ENCODE measurements around the gene TTC34. TPM values are rescaled to one million over a fixed set of nuclear protein-coding genes. Genes with fewer than 3 reads are reported as not detected.

The TTC34 gene
- total and polyA plus RNA-seq, 4 donors = 0.55 to 1.3 (median 0.95) TPM; not detected in 1

DNA sequence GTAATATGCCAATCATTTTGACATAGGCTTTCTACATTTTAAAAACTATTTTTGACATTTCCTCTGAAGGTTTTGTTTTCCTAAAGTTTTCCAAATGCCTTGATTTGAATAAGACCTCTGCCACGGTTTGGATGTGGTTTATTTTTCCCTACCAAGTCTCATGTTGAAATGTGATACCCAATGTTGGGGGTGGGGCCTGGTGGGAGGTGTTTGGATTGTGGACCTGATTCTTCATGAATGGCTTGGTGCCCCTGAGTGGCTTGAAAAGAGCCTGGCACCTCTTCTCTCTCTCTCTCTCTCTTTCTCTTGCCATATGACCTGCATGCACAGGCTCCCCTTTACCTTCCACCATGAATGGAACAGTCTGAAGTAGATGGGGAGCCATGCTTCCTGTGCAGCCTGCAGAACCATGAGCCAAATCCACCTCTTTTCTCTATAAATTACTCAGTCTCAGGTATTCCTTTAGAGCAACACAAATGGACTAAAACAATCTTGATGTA lies 183.5 kb downstream of the TTC34 start:
- intact Hi-C loops (cut with DNase I) = no loop called here
- Histone ChIP-seq H3K27ac (ENCODE audit: low read depth in 1 of 2, low read length in 2 of 2) (no peak overlapping the region), H3K36me3 (ENCODE audit: control insufficient read depth in 1 of 2, insufficient read depth in 2 of 2, low read length in 1 of 2) (no peaks in the 10 kb centered on the region), H3K9me3 (ENCODE audit: control insufficient read depth, low read length) (peaks cover 10% of the 10 kb centered on the region), H3K4me1 (ENCODE audit: control insufficient read depth in 1 of 2, insufficient read depth in 2 of 2, low read length in 2 of 2) (no peaks in the 10 kb centered on the region), H3K27me3 (ENCODE audit: control insufficient read depth in 1 of 2, insufficient read depth in 2 of 2, low read length in 1 of 2) (no peaks in the 10 kb centered on the region), H3K4me3 (ENCODE audit: low read length in 2 of 2) (no peak overlapping the region)
- ATAC-seq (ENCODE audit: low FRiP score) (no peak), DNase-seq (no peak)
- 0 to 5% methylated on average over 1 of the region's 1 CpG for WGBS, 2 donors

DNA sequence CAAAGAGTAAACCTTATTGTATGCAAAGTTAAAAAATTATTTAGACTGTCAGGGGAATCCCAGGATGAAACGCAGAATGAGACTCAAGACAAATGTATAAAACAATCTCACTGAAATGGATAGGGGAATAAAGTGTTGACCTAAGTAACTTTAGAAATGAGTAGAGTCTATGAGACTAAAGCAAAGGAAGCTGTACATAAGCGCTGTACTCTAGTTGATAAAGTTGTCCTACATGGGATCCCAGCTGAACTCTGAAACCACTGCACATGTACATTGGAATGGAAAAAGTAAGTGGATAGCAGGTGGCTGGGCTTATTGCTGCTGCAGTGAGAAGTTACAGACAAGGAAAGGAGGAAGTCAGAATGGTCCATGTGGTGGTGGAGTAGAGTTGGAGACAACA lies 187.3 kb downstream of the TTC34 start:
- Histone ChIP-seq H3K4me3 (ENCODE audit: low read length in 2 of 2) (no peak overlapping the region), H3K27ac (ENCODE audit: low read depth in 1 of 2, low read length in 2 of 2) (no peak overlapping the region), H3K27me3 (ENCODE audit: control insufficient read depth in 1 of 2, insufficient read depth in 2 of 2, low read length in 1 of 2) (no peaks in the 10 kb centered on the region), H3K4me1 (ENCODE audit: control insufficient read depth in 1 of 2, insufficient read depth in 2 of 2, low read length in 2 of 2) (no peaks in the 10 kb centered on the region), H3K9me3 (ENCODE audit: control insufficient read depth, low read length) (peaks cover 11% of the 10 kb centered on the region), H3K36me3 (ENCODE audit: control insufficient read depth in 1 of 2, insufficient read depth in 2 of 2, low read length in 1 of 2) (no peaks in the 10 kb centered on the region)
- intact Hi-C loops (cut with DNase I) = no loop called here
- 90% methylated on average over 2 of the region's 2 CpGs for WGBS, 2 donors
- ATAC-seq (ENCODE audit: low FRiP score) (no peak), DNase-seq (no peak)

DNA sequence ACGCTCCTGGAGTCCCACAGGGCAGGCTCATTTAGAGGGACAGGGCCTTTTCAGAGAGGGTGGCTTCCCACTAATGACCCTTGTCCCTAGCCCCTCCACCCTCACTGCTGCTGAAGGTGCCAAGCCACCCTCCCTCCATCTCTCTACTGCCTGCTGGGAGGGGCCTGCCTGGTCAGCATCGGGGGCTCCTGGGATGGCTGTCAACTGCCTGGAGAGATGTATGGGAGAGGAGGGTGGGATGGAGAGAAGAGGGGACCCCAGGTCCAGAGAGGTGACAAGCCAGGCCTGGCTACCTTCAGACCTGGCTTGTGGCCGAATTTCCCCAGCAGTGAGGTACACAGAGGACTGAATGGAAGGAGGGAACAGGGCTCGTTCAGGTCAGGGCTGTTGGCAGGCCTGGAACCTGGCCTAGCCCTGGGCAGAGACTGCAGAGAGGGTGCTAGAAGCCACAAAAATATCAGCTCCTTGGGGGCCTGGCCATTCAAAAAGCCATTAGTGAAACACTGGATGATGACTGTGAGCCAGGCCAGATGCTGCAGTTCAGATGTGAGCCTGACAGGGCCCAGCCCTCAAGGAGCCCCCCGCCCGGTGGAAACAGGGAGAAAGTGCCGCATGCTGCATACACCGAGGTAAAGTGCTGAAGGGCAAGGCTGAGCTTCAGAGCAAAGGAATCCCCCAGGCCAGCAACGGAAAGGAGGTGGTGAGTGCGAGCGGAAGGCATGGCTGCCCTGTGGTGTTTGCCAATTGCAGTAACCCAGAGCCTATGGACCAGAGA lies 188.7 kb downstream of the TTC34 start:
- Histone ChIP-seq H3K4me3 (ENCODE audit: low read length in 2 of 2) (no peak overlapping the region), H3K27me3 (ENCODE audit: control insufficient read depth in 1 of 2, insufficient read depth in 2 of 2, low read length in 1 of 2) (no peaks in the 10 kb centered on the region), H3K4me1 (ENCODE audit: control insufficient read depth in 1 of 2, insufficient read depth in 2 of 2, low read length in 2 of 2) (no peaks in the 10 kb centered on the region), H3K9me3 (ENCODE audit: control insufficient read depth, low read length) (peaks cover 11% of the 10 kb centered on the region), H3K27ac (ENCODE audit: low read depth in 1 of 2, low read length in 2 of 2) (no peak overlapping the region), H3K36me3 (ENCODE audit: control insufficient read depth in 1 of 2, insufficient read depth in 2 of 2, low read length in 1 of 2) (no peaks in the 10 kb centered on the region)
- intact Hi-C loops (cut with DNase I) = no loop called here
- ATAC-seq (ENCODE audit: low FRiP score) (no peak), DNase-seq (peak; percentile 33 to 53)
- WGBS, 2 donors = 87% methylated on average over 11 of the region's 11 CpGs

DNA sequence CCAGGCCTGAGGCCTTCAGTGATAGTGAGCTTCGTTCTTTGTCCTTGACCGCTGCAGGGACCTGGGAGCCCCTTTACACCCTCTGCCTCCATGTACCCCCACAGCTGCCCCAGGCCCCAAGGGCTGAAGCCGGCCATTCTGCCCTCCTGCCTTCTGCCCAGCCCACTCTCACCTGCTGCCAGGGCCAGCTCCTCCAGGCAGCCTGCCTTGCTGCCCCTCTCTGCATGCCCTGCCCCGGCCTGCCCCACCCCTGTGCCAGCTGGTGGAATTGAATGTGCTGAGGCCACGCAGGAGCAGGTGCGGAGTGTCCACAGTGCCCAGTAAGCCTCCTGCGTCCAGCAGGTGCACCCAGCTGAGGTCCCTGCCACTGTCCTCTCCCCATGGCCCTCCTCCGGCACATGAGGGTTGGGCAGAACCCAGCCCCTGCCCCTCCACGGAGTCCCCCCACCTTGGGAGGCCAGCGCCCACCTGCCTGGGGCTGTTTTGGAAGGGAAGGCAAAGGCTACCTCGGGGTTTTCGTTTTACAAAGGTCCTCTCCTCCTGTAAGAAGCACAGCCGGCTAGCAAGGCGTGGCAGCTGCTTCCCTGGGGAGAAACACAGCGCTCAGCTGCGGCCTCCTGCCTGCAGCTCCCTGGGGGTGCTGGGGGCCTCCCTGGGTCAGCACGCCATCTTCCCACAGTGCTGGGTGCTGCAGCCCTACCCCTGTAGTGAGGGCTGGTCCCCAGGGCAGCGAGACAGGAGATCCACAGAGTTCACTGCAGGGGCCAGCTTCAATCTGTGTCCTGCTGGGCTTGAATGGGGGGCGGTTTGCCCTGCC lies 189.7 kb downstream of the TTC34 start:
- Histone ChIP-seq H3K36me3 (ENCODE audit: control insufficient read depth in 1 of 2, insufficient read depth in 2 of 2, low read length in 1 of 2) (no peaks in the 10 kb centered on the region), H3K4me3 (ENCODE audit: low read length in 2 of 2) (no peak overlapping the region), H3K27me3 (ENCODE audit: control insufficient read depth in 1 of 2, insufficient read depth in 2 of 2, low read length in 1 of 2) (no peaks in the 10 kb centered on the region), H3K27ac (ENCODE audit: low read depth in 1 of 2, low read length in 2 of 2) (no peak overlapping the region), H3K4me1 (ENCODE audit: control insufficient read depth in 1 of 2, insufficient read depth in 2 of 2, low read length in 2 of 2) (no peaks in the 10 kb centered on the region), H3K9me3 (ENCODE audit: control insufficient read depth, low read length) (peaks cover 11% of the 10 kb centered on the region)
- ATAC-seq (ENCODE audit: low FRiP score) (no peak), DNase-seq (peak; percentile 37 to 45)
- WGBS, 2 donors = 83 to 89% methylated on average over 19 of the region's 19 CpGs
- intact Hi-C loops (cut with DNase I) = no loop called here

DNA sequence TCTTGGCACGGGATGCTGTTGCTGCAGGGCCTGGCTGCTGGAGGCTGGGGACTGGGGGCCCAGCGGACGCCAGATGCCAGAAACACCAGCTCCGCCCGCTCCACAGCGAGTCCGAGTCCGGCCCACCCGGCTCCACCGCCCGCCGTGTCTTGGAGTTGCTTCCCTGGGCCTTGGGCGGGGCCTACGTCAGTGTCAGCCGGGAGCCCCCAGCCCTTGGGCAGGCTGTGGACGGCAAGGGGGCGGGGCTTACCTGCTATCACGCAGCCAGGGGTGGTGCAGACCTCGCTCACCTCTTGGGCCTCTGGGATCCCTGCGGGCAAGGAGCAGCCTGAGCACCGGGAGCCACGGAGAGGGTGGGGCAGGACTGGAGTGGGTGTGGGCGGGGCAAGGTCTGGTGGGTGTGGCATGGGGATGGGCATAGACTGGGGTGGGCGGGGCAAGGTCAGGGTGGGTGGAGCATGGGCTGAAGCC lies 190.4 kb downstream of the TTC34 start:
- peaks cover 7% of the 10 kb centered on the region for H3K9me3 ChIP-seq (ENCODE audit: control insufficient read depth, low read length)
- WGBS, 2 donors = 4 to 7% methylated on average over 21 to 24 of the region's 24 CpGs
- H3K36me3 ChIP-seq (ENCODE audit: control insufficient read depth in 1 of 2, insufficient read depth in 2 of 2, low read length in 1 of 2) = no peaks in the 10 kb centered on the region
- no peaks in the 10 kb centered on the region for H3K4me1 ChIP-seq (ENCODE audit: control insufficient read depth in 1 of 2, insufficient read depth in 2 of 2, low read length in 2 of 2)
- no peak overlapping the region for H3K4me3 ChIP-seq (ENCODE audit: low read length in 2 of 2)
- intact Hi-C loops (cut with DNase I) = no loop called here
- ATAC-seq (ENCODE audit: low FRiP score) (no peak), DNase-seq (peak; percentile 49 to 77)
- no peaks in the 10 kb centered on the region for H3K27me3 ChIP-seq (ENCODE audit: control insufficient read depth in 1 of 2, insufficient read depth in 2 of 2, low read length in 1 of 2)
- no peak overlapping the region for H3K27ac ChIP-seq (ENCODE audit: low read depth in 1 of 2, low read length in 2 of 2)

DNA sequence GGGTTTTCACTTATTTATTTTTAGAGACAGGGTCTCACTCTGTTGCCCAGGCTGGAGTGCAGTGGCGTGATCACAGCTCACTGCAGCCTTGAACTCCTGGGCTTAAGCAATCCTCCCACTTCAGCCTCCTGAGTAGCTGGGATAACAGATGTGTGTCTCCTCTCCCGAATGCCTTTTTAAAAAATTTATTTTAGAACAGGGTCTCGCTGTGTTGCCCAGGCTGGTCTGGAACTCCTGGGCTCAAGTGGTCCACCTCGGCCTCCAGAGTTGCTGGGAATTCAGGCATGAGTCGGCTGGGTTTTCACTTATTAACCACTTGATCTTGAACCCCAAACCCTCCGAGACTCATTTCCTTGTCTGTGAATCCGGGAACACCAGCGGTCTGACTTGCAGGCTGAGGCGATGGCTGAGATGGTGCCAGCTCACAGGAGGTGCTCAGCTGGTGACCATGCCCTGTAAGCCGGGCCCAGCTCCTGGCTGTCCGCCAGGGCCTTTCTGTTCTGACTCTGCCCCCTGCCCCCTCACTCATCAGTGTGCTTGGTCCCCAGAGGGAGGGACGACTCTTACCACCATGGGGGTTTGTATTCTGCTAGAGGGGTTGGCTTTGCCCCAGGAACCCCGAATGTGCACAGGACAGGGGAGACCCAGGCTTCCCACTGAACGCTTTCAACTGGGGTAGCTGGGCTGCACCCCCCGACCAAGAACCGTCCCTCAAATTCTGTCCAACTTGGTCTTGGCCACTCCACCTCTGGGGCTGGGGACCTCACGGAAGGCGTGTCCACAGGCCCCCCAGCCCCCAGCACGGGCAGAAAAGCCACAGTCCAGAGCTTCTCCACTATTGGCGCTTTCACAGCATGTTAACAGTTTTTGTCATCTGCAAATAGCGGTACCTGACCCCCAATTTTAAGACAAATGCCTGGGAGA lies 191.2 kb downstream of the TTC34 start:
- DNase-seq = peak in 1 of 2 donors; percentile 62
- intact Hi-C loops (cut with DNase I) = no loop called here
- H3K4me1 ChIP-seq (ENCODE audit: control insufficient read depth in 1 of 2, insufficient read depth in 2 of 2, low read length in 2 of 2) = no peaks in the 10 kb centered on the region
- WGBS, 2 donors = 59 to 64% methylated on average over 21 of the region's 21 CpGs
- H3K27ac ChIP-seq (ENCODE audit: low read depth in 1 of 2, low read length in 2 of 2) = no peak overlapping the region
- peaks cover 6% of the 10 kb centered on the region for H3K9me3 ChIP-seq (ENCODE audit: control insufficient read depth, low read length)
- ATAC-seq (ENCODE audit: low FRiP score) = no peak
- H3K27me3 ChIP-seq (ENCODE audit: control insufficient read depth in 1 of 2, insufficient read depth in 2 of 2, low read length in 1 of 2) = no peaks in the 10 kb centered on the region
- H3K36me3 ChIP-seq (ENCODE audit: control insufficient read depth in 1 of 2, insufficient read depth in 2 of 2, low read length in 1 of 2) = no peaks in the 10 kb centered on the region
- H3K4me3 ChIP-seq (ENCODE audit: low read length in 2 of 2) = no peak overlapping the region

DNA sequence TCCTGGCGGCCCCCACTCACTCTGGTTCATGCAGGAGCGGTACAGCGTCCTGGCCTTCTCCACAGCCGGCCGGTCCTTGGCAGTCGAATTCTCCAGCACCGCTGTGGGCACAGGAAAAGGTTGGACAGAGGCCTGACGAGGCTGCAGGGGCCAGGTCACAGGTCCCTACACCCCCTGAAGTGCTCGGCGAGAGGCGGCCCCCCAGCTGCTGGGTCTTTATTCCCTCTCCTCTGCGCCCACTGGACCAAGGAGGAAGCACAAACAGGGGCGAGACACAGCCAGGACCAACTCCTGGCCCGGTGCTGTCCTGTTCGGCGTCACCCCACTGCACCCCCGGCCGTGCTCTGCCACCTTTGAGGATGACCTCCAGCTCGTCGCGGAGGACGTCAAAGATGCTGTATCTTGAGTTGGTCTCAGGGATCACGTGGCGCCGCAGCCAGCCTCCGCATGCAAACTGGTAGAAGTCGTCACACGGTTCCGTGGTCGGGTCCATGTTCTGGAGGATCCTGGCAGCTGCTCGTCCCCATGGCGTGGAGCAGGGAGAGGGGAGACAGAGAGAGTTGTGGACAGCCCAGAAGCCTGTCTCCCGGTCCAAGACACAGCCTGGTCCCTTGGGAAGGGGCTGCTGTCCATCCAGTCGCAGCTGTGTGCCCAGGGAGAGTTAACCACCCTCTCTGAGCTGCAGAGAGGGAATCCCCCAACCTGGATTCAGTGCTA lies 192.0 kb downstream of the TTC34 start:
- H3K4me3 ChIP-seq (ENCODE audit: low read length in 2 of 2) = no peak overlapping the region
- DNase-seq = peak; percentile 42 to 72
- intact Hi-C loops (cut with DNase I) = no loop called here
- H3K27ac ChIP-seq (ENCODE audit: low read depth in 1 of 2, low read length in 2 of 2) = no peak overlapping the region
- H3K9me3 ChIP-seq (ENCODE audit: control insufficient read depth, low read length) = peaks cover 6% of the 10 kb centered on the region
- no peak for ATAC-seq (ENCODE audit: low FRiP score)
- no peaks in the 10 kb centered on the region for H3K4me1 ChIP-seq (ENCODE audit: control insufficient read depth in 1 of 2, insufficient read depth in 2 of 2, low read length in 2 of 2)
- H3K27me3 ChIP-seq (ENCODE audit: control insufficient read depth in 1 of 2, insufficient read depth in 2 of 2, low read length in 1 of 2) = no peaks in the 10 kb centered on the region
- H3K36me3 ChIP-seq (ENCODE audit: control insufficient read depth in 1 of 2, insufficient read depth in 2 of 2, low read length in 1 of 2) = no peaks in the 10 kb centered on the region
- 89 to 92% methylated on average over 28 to 34 of the region's 34 CpGs for WGBS, 2 donors

DNA sequence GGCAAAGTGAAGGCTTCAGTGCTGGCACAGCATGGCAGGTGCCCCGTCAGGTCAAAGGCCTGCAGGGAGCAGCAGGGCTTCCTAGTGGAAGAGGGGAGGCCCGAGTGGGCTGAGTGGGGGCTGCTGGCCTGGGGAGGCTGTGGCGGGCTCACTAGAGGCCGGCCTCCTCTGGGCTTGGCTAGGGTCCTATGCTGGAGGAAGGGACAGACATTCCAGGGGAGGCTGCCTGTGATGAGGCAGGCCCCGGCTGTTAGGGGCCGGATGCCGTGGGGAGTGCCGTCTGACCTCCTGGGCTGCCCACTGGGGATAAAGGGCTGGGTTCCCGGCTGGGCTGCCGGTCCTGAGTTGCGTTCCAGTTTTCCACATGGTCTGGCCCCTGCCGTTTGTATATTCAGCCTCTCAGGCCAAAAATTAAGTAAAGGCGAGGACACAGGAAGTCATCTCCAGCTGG lies 193.8 kb downstream of the TTC34 start:
- Histone ChIP-seq H3K9me3 (ENCODE audit: control insufficient read depth, low read length) (no peaks in the 10 kb centered on the region), H3K27ac (ENCODE audit: low read depth in 1 of 2, low read length in 2 of 2) (no peak overlapping the region), H3K4me1 (ENCODE audit: control insufficient read depth in 1 of 2, insufficient read depth in 2 of 2, low read length in 2 of 2) (no peaks in the 10 kb centered on the region), H3K36me3 (ENCODE audit: control insufficient read depth in 1 of 2, insufficient read depth in 2 of 2, low read length in 1 of 2) (no peaks in the 10 kb centered on the region), H3K4me3 (ENCODE audit: low read length in 2 of 2) (no peak overlapping the region), H3K27me3 (ENCODE audit: control insufficient read depth in 1 of 2, insufficient read depth in 2 of 2, low read length in 1 of 2) (no peaks in the 10 kb centered on the region)
- DNase-seq = peak; percentile 42 to 69
- intact Hi-C loops (cut with DNase I) = no loop called here
- 15 to 26% methylated on average over 13 of the region's 13 CpGs for WGBS, 2 donors
- ATAC-seq (ENCODE audit: low FRiP score) = no peak
